ENCODE data around the gene SLC38A3.

SLC38A3 gene

GRCh38 chr3:50270422-50271224 is 65.6 kb downstream of the SLC38A3 start:
- Mint-ChIP-seq H3K36me3 (ENCODE audit: low read depth) (no peaks in the 10 kb centered on the region), H3K4me3 (no peak overlapping the region), H3K4me1 (peaks cover 25% of the 10 kb centered on the region), H3K9me3 (no peaks in the 10 kb centered on the region), H3K27me3 (peaks cover 44% of the 10 kb centered on the region), H3K27ac (no peak overlapping the region)
- DNase-seq (no peak), ATAC-seq (no peak)

All from activated naive CD8-positive, alpha-beta T cell treated with anti-CD3 and anti-CD28 coated beads, Interleukin-2, amount 50 U/mL, for 24 hours (primary cell).